Hepatocyte (in vitro differentiated cells): ENCODE data around the gene TRAF1.

Experiments used
- EZH2 ChIP-seq: fragments of 200-600 bp; sonication (generic); IDR thresholded peaks from 2 replicates; pipeline ENCODE4 v1.6.1; 2016; ENCODE audit warnings: antibody characterized with exemption, mild to moderate bottlenecking, borderline replicate concordance
- EZH2phosphoT487 ChIP-seq: fragments of 200-600 bp; sonication (generic); IDR thresholded peaks from one replicate; pipeline ENCODE4 v1.6.1; 2018; ENCODE audit warnings: antibody characterized with exemption, mild to moderate bottlenecking, low read depth, moderate library complexity; ENCODE audit not compliant: unreplicated experiment, severe bottlenecking
- TF ChIP-seq, protein P1 (sequence below): fragments of 200-600 bp; sonication (generic); IDR thresholded peaks from 2 replicates; pipeline ENCODE4 v1.5.1; 2016; ENCODE audit warnings: antibody characterized with exemption, mild to moderate bottlenecking; ENCODE audit not compliant: poor library complexity

DNA sequence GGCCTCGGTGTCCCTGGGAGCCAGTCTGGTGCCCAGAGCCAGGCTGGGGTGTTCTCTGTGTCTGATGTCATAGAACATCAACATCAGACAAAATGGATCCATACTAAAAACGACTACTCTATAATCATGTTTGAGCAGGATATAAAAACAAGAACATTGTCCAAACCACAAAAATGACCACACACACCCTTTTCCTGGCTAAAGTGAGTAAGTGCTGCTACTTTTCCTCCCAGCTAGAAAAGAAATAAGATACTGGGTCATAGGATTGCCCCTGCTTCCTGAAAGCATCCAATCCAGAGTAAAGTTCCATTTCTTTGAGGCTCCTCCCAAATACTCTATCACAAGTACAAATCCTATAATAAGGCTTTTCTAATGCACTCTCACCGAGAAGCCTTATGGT, 19.7 kb upstream of the TRAF1 start:
- TF ChIP-seq, protein P1, sequence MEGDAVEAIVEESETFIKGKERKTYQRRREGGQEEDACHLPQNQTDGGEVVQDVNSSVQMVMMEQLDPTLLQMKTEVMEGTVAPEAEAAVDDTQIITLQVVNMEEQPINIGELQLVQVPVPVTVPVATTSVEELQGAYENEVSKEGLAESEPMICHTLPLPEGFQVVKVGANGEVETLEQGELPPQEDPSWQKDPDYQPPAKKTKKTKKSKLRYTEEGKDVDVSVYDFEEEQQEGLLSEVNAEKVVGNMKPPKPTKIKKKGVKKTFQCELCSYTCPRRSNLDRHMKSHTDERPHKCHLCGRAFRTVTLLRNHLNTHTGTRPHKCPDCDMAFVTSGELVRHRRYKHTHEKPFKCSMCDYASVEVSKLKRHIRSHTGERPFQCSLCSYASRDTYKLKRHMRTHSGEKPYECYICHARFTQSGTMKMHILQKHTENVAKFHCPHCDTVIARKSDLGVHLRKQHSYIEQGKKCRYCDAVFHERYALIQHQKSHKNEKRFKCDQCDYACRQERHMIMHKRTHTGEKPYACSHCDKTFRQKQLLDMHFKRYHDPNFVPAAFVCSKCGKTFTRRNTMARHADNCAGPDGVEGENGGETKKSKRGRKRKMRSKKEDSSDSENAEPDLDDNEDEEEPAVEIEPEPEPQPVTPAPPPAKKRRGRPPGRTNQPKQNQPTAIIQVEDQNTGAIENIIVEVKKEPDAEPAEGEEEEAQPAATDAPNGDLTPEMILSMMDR, result no peak
- no peak for TF ChIP-seq EZH2
- TF ChIP-seq EZH2phosphoT487, result no peak
